Nephron progenitor cell (in vitro differentiated cells): ENCODE results near the gene MLH1.
A peak's percentile ranks its signal among the peaks of the same experiment; 100 is the strongest.
"Not testable (repeated sequence)": the region's sequence is repeated elsewhere in the genome, so short reads cannot be mapped to it uniquely, and the experiment has no call there.

Experiments used
- DNase-seq: peaks from one replicate; pipeline ENCODE4 v3.0.0; 2021
- H3K27ac Mint-ChIP-seq: 2 replicates; pipeline ENCODE4 v1.8.0; 2021; ENCODE audit warnings: mild to moderate bottlenecking, moderate library complexity, mixed read lengths
- H3K27me3 Mint-ChIP-seq: 2 replicates; pipeline ENCODE4 v1.8.0; 2021; ENCODE audit warnings: mild to moderate bottlenecking, low read depth, mixed read lengths; ENCODE audit not compliant: poor library complexity
- H3K36me3 Mint-ChIP-seq: 2 replicates; pipeline ENCODE4 v1.8.0; 2021; ENCODE audit warnings: low read depth, mixed read lengths
- H3K4me1 Mint-ChIP-seq: 2 replicates; pipeline ENCODE4 v1.8.0; 2021; ENCODE audit warnings: mixed read lengths
- H3K4me3 Mint-ChIP-seq: 2 replicates; pipeline ENCODE4 v1.8.0; 2021; ENCODE audit warnings: mild to moderate bottlenecking, moderate library complexity, mixed read lengths
- H3K9me3 Mint-ChIP-seq: 2 replicates; pipeline ENCODE4 v1.8.0; 2021; ENCODE audit warnings: mild to moderate bottlenecking, moderate library complexity, mixed read lengths
- CTCF ChIP-seq: fragments of 200-600 bp; sonication (generic); IDR thresholded peaks from 2 replicates; pipeline ENCODE4 v1.5.0; 2021; ENCODE audit warnings: antibody characterized with exemption

The MLH1 gene

GRCh38 chr3:36960502-36960901 lies 32.8 kb upstream of the MLH1 start:
- H3K4me1 Mint-ChIP-seq: peaks cover 12% of the 10 kb centered on the region
- DNase-seq: no peak
- H3K27ac Mint-ChIP-seq: no peak overlapping the region
- TF ChIP-seq CTCF: no peak
- H3K36me3 Mint-ChIP-seq: no peaks in the 10 kb centered on the region
- H3K4me3 Mint-ChIP-seq: no peak overlapping the region
- peaks cover 4% of the 10 kb centered on the region for H3K27me3 Mint-ChIP-seq
- H3K9me3 Mint-ChIP-seq: no peaks in the 10 kb centered on the region

- H3K9me3 Mint-ChIP-seq, H3K27me3 Mint-ChIP-seq, DNase-seq, H3K27ac Mint-ChIP-seq, H3K36me3 Mint-ChIP-seq, H3K4me3 Mint-ChIP-seq: not testable (repeated sequence)
- peaks cover 12% of the 10 kb centered on the region for H3K4me1 Mint-ChIP-seq
Observed at GRCh38 chr3:36963008-36963407, 30.3 kb upstream of the MLH1 start.

DNA sequence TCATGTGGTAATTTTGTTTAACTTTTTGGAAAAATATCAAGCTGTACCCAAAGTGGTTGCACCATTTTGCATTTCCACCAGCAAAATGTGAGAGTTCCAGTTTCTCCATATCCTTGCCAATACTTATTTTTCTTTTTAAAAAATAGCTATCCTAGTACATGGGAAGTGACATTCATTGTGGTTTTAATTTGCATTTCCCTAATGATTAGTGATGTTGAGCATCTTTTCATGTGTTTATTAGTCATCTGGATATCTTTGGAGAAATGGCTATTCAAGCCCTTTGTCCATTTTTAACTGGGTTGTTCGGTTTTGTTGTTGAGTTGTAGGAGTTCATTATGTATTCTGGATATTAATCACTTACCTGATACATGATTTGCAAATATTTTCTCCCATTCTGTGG lies 29.0 kb upstream of the MLH1 start:
- peaks cover 13% of the 10 kb centered on the region for H3K4me1 Mint-ChIP-seq
- H3K9me3 Mint-ChIP-seq: no peaks in the 10 kb centered on the region
- no peaks in the 10 kb centered on the region for H3K36me3 Mint-ChIP-seq
- H3K27ac Mint-ChIP-seq: no peak overlapping the region
- peaks cover 4% of the 10 kb centered on the region for H3K27me3 Mint-ChIP-seq
- TF ChIP-seq CTCF: no peak
- no peak overlapping the region for H3K4me3 Mint-ChIP-seq
- no peak for DNase-seq

- no peak for TF ChIP-seq CTCF
- no peak overlapping the region for H3K4me3 Mint-ChIP-seq
- no peaks in the 10 kb centered on the region for H3K9me3 Mint-ChIP-seq
- no peaks in the 10 kb centered on the region for H3K36me3 Mint-ChIP-seq
- no peak overlapping the region for H3K27ac Mint-ChIP-seq
- no peak for DNase-seq
- H3K4me1 Mint-ChIP-seq: peaks cover 13% of the 10 kb centered on the region
- H3K27me3 Mint-ChIP-seq: peaks cover 4% of the 10 kb centered on the region
Observed at GRCh38 chr3:36964817-36965216, 28.5 kb upstream of the MLH1 start.

GRCh38 chr3:36965440-36965839 lies 27.9 kb upstream of the MLH1 start:
- DNase-seq: no peak
- Mint-ChIP-seq H3K4me3 (no peak overlapping the region), H3K36me3 (no peaks in the 10 kb centered on the region), H3K27ac (peak overlapping the region; percentile 30), H3K27me3 (peaks cover 4% of the 10 kb centered on the region), H3K9me3 (no peaks in the 10 kb centered on the region), H3K4me1 (peaks cover 17% of the 10 kb centered on the region)
- TF ChIP-seq CTCF: no peak

DNA sequence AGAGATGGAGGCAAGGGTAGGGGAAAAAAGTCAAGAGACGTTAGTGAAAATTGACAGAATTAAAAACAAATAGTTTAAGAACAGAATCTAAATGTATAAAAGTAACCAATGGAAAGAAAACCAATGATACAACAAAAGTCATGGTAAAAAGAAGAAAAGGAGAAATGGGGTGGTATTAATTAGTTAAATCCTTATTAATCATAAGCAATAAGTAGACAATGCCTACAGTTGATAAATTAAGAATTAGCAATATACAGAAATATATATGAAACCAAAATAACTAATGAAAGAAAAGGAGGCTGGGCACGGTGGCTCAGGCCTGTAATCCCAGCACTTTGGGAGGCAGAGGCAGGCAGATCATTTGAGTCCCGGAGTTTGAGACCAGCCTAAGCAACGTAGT lies 24.2 kb upstream of the MLH1 start:
- H3K27ac Mint-ChIP-seq: peak overlapping the region; percentile 65
- TF ChIP-seq CTCF: no peak

More for the DNA sequence above, 24.2 kb upstream of the MLH1 start:
- no peaks in the 10 kb centered on the region for H3K9me3 Mint-ChIP-seq
- H3K4me3 Mint-ChIP-seq: peak overlapping the region; percentile 17
- H3K36me3 Mint-ChIP-seq: no peaks in the 10 kb centered on the region
- DNase-seq: no peak
- peaks cover 24% of the 10 kb centered on the region for H3K4me1 Mint-ChIP-seq
- H3K27me3 Mint-ChIP-seq: no peaks in the 10 kb centered on the region
